ENCODE results near the gene C4B.
"Not testable (repeated sequence)": the region's sequence is repeated elsewhere in the genome, so short reads cannot be mapped to it uniquely, and the experiment has no call there.

GRCh38 chr6:31980998-31981397 is 33.6 kb upstream of the C4B start:
- TF ChIP-seq EZH2 (IDR thresholded peaks at IDR 0.05; ENCODE audit: low read depth, unreplicated experiment); REST (IDR thresholded peaks at IDR 0.05; ENCODE audit: unreplicated experiment); ETS1 (IDR thresholded peaks at IDR 0.05); CREB1 (CRISPR knock-in tag; IDR thresholded peaks at IDR 0.05; ENCODE audit: low read depth); STAT1 (IDR thresholded peaks at IDR 0.05; ENCODE audit: unreplicated experiment); EZH2phosphoT487 (IDR thresholded peaks at IDR 0.05; ENCODE audit: unreplicated experiment); JUNB (IDR thresholded peaks at IDR 0.05; ENCODE audit: unreplicated experiment); POLR2AphosphoS5 (IDR thresholded peaks at IDR 0.05; ENCODE audit: low read depth); ZNF114 (CRISPR knock-in tag; IDR thresholded peaks at IDR 0.05); ZNF331 (CRISPR knock-in tag; IDR thresholded peaks at IDR 0.05; ENCODE audit: low read depth); NANOG (IDR thresholded peaks at IDR 0.05; ENCODE audit: borderline replicate concordance): not testable (repeated sequence)
- TF ChIP-seq, protein P1, sequence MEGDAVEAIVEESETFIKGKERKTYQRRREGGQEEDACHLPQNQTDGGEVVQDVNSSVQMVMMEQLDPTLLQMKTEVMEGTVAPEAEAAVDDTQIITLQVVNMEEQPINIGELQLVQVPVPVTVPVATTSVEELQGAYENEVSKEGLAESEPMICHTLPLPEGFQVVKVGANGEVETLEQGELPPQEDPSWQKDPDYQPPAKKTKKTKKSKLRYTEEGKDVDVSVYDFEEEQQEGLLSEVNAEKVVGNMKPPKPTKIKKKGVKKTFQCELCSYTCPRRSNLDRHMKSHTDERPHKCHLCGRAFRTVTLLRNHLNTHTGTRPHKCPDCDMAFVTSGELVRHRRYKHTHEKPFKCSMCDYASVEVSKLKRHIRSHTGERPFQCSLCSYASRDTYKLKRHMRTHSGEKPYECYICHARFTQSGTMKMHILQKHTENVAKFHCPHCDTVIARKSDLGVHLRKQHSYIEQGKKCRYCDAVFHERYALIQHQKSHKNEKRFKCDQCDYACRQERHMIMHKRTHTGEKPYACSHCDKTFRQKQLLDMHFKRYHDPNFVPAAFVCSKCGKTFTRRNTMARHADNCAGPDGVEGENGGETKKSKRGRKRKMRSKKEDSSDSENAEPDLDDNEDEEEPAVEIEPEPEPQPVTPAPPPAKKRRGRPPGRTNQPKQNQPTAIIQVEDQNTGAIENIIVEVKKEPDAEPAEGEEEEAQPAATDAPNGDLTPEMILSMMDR (conservative IDR thresholded peaks at IDR 0.05; ENCODE audit: low read depth in 2 of 2), result not testable (repeated sequence)

All from GM23338 (cell line).